ENCODE data around the gene PDK2.

Gene PDK2

DNA sequence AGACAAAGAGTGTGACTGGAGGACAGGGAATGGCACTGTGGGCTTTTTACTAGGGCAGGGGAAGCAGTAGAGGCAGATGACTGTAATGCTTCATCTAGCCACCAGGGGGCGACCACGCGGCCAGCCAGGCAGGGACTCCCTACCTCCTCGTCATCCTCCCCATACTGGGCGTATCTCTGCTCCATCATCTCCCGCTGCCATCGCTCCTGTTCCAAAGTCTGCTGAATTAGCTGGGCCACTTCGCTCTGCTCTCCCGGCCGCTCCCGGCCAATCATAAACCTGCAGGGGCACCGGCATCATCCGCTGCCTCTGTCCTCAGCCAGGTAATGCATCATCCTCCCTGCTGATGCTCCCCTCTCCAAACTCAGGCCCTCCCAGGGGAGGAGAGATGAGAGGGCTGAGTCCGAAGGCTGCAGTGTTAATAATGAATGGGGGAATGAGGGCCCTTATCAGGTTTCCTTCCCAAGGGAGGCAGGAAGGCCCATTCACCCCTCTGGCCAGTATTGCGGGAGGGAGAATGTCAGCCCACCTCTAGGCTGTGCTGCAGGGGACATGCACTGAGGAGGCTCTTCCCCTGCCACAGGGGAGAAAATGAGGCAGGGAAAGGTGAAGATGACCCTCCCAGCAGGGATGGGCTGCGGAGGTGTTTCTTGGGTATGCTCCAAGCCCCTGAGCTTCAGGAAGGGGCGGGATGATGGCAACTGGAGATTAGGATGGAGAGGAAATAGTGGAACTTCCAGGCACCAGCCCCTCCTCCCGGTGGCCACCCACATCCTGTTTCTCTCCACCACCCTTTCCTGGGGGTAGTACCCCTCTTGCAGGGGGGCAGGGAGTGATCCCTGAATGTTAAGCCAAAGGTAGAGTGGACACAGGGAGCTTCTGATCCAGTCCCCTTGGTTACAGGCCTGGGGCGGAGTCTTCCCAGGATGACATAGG is 45.1 kb downstream of the PDK2 start:
- DNase-seq: peak; percentile 22

DNA sequence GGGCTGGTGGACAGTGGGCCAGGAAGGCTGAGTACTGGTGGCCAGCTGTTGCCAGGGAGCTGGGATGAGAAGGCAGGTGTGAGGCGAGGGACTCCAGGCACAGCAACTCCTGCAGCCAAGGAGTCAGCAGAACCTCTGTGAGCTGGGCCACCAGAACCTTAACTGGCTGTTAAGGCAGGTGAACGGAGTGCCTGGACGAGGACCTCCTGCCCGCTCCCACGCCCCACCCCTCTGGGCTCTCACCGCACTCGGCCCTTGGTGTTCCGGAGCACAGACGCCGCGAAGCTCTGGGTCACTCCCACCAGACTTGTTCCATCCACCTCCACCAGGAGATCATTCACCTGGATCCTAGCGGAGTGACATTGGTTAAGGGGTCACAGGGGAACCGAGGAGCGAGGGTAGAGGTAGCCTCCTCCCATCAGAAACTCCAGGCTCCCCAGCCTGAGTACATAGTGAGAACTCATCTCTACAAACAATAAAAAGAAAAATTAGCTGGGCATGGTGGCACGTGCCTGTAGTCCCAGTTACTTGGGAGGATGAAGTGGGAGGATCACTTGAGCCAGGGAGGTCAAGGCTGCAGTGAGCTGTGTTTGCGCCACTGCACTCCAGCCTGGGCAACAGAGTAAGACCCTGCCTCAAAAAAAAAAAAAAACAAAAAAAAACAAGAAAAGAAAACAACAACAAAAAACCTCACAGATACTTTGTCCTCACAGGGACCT is 46.0 kb downstream of the PDK2 start:
- DNase-seq: no peak

DNA sequence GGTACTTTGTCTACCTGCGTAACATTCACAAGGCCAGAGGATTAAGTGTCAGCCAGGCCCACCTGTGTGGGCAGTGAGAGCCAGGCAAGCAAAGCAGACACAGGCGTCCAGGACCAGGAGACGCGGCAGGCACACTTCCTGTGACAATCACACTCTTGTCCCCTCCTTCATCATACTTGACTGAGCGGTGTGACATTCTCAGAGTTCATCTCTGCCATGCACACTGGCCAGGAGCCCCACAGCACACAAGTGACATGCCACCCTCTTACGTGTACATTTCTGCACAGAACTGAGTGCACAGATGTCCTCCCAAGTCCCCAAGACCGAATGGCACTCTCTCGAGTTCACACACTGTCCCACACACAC is 46.6 kb downstream of the PDK2 start:
- no peak for DNase-seq

DNA sequence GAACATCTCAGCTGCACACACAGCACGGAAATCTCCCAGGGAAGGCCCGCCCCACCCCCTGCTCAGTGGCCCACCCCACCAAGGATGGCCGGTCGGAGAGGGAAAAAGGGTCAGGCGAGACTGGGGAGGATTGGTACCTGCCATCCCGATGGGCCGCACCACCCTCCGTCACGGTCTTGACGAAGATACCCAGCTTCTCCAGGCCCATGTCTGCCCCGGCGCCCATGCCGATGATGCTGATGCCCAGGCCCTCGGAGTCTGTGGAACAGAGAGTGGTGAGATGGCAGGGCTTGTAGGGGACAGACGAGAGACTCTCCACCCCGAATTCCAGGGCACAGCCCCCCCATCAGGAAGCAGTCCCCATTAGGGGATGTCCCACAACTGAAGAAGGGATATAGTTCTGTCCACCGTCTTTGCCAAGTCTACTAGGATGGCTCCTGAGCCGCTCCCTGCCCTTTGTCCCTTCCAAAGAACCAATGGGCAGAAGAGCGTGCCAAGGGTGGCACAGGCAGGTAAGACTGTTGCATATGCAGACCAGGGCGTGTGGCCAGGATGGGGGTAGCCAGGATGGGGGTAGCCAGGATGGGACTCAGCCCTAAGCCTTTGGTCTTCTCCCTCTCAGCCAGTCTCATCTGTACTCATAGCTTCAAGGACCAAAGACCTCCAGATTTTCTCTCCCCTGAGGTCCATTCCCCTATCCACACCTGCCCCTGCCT is 48.5 kb downstream of the PDK2 start:
- DNase-seq: no peak

DNA sequence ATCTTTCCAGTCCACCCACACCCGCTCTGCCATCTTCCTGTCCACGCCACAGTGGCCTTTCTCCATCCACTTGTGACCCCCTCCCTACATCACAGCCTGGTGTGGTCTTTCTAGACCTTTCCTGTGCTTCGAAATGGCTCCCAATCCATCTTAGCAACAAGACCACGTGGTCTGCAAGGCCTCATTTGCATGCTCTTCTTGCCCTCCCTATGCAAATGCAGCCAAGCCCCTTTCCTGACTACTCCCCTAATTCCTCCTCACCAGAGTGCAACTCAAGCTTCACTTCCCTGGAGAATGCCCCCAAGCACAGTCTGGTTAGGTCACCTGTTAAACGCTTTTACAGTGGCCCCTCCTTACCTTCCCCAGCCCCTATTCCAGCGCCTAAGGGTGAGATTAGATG is 49.2 kb downstream of the PDK2 start:
- DNase-seq: no peak

DNA sequence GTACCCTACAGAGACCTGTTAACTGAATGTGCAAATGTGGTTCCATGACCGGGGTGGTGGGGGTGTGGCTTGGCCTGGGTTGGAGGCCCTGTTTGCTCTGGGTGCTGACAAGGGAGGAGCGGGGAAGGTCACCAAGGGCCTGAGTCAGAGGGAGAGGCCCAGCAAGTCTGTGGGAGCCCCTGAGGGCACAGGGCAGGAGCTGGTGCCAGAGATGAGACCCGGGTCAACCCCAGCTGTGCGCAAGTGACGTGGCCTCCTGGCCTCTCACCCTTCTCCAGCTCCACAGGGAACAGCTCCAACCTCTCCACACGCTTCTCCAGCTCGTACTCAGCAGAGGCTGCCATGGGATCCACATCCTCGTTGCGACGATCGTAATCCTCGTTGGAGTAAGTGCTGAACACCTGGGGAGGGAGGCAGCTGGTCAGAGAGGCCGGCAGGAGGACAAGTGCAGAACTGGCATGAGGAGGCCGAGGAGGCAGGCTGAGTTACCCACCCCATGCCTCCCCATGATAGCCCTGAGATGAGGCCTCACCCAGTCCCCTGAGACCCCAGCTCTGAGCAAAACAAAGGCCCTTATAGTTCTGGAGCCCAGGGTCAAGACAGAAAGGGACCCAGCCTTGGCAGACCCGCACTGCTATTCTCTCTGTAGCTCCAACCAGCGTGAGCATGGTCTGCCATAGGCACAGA is 49.8 kb downstream of the PDK2 start:
- no peak for DNase-seq

DNA sequence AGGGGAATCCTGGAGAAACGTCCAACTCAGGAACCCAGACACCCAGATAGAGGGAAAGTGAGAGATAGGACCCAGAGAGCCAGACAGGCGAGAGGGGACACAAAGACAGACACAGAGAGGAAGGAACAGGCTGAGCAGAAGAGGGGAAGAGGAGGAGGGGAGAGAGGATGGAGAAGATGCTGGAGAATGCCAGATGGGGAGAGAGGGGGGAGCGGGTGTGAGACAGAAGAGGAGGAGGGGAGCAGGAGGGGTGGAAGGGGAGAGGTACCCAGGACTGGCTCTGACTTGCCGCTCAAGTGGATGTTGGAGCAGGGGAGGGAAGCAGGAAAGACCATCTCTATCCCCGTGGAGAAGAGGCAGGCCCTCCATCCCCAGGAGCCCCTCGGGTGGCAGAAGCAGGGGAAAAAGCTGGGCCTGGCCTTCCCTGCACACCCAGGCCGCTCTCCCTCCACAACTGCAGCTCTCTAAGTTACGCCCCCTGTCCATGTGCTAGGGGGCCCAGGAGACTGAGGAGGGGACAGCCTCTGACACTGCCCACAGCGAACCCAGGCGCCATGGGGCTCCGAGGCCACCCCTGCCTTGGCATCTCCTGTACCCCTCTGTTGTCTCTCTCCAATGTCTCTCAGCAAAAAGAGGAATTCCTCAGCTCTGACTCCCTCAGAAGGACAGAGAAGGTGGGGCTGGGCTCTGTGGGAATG is 50.5 kb downstream of the PDK2 start:
- DNase-seq: no peak

DNA sequence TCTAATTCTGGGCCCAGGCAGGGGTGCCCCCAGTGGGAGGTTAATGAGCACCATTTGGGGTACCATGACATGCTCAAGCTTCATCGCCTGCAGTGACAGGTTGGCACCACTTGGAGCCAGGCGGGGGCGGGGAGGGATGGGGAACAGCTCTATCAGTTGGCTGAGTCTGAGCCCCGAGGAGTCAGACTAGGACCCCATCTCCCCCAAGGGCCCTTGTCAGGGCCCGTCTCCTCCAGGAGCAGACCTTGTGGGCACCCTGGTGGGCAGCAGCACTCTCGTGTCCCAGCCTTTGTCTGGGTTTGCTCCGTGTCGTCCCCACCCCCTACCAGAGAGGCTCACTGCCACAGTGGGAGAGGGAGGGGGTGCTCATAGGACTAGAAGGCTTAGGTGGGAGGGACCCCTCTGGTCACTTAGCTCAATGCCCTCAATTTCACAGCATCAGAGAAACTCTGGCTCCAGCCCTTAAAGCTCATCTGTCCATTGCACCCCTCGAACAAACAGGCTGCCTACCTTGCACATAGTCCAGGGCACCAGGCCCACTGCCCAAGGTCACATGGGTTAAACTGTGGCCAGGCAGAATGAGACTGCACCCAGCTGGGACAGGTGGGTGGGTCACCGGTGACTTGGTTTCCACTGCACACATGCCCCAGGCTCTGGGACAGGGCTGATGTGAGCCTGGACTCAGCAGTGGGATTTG is 51.2 kb downstream of the PDK2 start:
- no peak for DNase-seq

DNA sequence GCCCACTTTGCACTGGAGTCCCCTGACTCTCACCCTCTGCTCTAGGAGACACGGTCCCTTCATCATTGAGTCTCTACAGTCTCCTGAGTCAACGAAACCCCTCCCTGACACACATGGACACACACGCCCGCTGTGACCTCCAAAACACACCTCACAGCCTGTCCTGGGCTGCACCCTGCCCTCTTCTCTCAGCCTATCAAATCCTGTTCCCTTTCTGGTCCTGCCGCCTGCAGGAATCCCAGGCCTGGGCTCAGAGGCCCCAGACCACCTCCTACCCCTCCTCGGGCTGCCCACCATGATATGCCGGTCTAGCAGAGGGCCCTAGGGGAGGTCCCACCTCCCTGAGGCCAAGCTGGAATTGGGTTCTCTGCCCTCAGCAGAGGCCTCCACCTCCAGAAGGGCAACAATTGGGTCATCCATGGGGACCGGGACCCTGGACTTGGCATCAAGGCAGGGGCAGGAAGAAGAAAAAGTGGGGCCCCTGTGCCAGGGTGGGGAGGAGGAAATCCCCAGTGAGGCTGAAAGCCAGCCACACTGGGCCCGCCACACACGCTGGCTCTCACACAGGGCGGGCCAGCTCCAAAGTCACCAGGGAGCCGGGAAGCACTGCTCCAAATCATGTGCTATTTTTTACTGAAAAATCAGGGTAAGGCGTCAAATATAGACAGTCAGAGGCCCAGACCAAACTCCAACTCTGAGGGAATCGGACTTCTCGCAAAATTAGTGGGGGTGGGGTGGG is 51.9 kb downstream of the PDK2 start:
- no peak for DNase-seq

DNA sequence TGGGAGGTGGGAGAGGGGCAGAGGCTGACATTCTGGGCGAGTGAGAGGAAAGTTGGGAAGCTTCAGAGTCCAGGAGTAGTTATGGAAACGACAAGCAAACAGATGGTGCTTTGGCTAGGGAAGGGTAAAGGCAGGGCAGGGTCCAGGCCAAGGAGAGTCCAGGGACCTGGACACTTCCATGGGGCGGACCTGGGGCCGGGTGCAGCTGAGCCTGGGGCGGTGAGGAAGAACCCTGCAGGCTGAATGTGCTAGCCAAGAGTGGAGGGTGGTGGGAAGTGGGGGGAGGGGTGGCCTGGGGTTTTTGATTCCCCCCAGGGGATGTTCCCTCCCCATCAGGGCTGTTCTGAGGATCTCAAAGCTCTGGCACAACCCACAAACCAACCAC is 52.7 kb downstream of the PDK2 start:
- DNase-seq: no peak

DNA sequence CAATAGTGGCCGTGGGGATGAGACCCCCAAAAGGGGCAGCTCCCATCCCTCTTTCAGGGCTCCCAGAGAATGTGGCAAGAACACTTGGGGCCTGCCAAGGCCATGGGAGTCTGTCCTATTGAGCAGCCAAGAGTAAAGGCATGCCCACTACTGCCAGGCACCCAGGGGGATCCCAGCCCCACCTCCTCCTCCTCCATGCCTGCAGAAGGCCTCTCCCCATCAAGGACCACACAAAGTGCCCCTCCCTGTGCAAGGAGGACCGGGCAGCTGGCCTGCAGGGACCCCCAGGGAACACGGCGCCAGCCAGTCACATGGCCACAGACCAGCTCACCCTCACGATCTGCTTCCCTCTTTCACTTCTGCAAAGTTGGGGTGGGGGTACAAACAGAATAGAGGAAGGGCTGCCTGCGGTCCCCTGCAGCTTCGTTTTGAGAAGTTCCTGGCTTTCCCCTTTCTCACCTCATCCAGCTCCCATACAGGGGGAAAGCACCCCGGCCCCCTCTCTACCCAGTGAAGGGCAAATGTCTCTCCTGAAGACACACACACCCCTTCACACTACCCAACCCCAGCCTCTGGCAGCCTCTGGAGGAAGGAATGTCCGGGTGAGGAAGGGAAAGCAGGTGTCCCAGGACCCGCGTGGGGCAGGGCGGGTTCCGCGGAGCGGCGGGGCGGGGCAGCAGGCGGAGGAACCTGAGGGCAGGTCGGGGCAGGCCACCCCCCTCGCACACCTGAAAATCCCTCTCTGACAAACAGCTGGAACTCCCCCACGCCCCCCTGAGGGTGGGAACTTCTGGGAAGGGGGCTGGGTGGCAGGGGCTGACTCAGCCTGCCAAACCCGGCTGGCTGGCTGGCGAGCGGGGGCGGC is 53.3 kb downstream of the PDK2 start:
- no peak for DNase-seq

DNA sequence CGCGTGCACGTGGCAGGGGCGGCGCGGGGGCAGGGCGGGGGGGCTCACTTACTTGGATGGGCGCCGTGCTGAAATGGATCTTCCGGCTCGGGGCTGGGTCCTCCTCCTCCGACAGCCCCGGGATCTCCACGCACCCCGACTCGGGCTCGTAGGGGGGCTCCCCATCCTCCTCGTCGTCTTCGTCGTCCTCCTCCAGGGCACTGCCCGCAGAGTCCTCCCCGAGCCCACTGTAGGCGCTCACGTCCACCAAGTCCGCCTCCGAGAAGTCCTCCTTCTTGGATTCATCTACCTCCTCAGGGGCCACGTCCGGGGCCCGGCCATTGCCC is 53.9 kb downstream of the PDK2 start:
- DNase-seq: no peak

DNA sequence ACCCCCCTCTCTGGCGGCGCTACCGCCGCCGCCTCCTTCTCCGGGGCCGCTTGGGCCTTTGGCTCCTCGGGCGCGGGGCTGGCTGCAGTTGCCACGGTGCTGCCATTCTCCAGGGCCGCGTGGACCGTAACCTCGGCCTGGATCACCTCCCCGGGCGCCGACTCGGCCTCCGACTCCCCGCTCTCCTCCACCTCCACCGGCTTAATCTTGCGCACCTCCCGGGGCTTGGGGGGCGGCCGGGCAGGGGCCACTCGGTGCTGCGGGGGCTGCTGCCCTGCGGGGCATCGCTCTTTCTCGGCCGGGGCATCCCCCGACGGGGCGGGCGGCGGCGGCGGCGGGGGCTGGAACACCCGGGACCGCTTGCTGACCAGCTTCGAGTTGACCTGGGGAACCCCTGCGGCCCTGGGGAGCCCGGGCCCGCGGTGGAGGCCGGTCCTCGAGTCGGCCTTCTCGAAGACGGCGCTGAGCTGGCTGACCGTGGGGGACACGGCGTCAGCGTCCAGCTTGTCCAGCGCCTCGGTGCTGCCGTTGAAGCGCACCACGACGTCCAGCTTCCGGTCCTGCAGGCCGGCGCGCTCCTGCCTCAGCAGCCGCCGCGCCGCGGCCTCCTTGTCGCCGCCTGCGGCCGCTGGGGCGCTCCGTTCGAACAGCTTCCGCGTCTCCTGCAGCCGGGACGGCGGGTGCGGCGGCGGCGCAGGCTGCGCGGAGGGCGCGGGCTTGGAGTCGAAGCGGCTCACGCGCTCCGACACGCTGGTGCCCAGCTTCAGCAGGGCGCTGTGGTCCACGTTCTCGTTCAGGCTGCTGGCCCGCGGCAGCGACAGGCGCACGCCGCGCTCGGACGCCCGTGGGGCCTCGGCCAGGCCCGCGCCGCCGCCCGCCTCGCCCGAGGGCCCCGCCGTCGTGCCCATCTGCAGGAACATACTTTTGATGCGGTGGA is 54.5 kb downstream of the PDK2 start:
- peak; percentile 32 for DNase-seq

DNA sequence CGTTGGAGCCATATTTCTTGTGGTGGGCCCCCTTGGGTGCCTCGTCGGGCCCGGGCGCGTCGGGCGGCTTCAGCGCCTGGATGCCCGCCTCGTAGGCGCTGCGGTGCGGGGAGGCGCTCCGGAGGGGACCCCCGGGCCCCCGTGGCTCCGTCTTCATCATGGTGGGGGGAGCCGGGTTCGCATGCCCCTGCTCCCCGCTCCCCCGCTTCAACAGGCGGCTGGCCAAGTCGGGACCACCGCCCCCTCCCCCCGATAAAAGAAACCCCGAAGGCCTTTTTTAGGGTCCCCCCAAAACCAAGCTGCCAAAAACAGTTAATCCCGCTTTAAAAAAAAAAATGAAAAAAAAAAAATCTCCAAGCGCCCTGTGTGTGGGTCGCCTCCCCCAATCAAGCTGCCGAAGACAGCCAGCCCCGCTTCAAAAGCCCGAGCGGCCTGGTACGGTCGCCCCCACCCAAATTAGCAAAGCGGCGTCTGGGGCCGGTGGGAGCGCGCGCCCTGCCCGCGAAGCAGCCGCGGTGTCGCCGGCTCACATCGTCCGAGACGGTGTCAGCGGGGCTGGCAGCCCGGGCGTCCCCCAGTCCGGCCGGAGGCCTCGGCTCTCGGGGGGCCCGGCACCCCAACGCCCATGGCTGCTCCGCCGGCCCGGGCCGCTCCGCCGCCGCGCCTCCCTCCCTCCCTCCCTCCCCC is 55.3 kb downstream of the PDK2 start, which contains the start of gene PPP1R9B:
TSS of gene PPP1R9B (minus strand) at position 324 of the 687 bp plus-strand sequence. CDS start at position 160, 164 bp downstream.
- no peak for DNase-seq

DNA sequence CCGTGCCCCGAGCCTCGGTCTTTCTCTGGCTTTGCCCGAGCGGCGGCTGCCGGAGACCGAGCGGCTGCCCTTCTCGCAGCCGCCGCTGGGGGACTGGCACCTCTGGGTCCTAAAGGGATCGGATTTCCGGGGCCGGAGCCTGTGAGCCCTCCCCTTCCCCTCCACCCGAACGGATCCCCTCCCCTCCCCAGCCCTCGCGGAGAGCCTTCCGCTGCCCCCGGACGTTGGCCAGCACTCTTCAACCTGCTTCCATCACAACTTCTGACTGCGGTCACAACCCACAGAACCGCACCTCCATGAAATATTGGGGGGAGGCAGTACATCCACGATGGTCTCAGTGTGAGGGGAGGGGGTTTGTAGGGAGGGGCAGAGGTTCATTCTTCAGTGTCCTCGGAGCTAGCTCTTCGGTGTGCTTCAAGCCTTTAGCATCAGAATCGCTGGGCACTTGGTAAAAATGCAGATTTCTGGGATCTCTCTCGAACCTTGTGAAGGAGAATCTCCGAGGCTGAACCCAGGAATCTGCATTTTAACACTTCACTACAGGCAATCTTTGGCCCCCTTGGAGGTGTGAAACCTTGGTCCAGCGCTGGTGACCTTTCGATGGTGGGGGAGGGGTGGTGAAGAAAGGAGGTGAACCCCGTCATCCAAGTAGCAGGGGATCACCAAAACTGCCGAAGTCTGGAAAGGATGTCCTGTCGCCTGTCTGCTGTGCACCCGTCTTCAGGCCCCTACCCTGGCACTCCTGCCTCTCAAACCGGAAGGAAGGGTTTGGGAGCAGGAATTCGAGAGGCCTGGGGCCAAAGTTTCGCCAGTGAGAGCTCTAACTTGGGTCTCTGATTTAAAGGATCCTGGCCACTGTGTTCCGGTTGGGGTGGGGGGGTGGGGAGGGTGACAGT is 56.1 kb downstream of the PDK2 start:
- peak; percentile 74 for DNase-seq

DNA sequence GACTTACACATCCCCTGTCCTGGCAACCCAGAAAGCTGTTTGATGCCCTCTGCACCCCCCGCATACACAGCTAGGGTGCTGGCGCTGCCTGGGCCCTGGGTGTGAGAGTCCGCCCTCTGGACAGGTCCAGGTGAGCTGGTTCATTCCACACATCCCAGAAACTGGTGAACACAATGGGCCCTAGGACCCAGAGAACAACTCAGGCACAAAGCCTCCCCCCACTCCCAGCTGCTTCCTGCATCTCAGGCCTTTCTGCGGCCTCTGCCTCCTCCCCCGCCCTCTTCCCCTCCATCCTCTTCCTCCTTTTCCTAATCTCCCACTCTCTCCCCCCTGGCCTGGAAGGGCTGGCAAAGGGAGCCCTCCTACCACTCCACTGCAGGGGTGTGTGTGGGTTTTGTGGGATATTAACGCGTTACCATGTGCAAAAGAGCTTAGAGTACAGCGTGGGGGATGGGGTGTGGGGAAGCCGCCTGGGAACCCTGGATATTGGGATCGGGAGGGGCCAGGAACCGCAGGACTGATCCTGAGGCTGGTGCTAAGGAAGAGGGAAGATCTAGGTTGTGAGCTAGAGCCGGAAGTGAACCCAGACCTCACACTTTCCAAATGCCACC is 56.9 kb downstream of the PDK2 start:
- DNase-seq: peak; percentile 82

DNA sequence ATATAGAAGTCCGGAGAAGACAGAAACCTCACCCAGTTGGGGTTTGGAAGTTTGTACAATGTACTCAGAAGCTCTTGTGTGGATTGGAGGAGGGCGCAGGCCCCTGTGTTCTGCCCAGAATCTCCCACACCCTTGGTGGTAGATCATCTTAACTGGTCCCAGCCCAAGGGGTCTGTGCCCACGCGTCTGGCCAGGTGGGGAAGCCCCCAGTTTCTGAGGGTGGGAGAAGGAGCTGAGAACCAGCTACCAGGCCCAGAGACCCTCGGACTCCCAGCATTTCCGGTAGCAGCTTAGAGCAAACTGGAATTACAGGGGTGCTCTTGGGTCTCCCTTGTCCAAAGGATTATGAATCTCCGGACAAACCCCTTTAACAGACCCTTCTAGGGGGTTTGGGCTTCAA is 57.6 kb downstream of the PDK2 start:
- DNase-seq: no peak

All from NCI-H748 treated with DMSO at 0.1 percent for 48 hours (cell line).